ENCODE measurements around the gene NACA. TPM values are rescaled to one million over a fixed set of nuclear protein-coding genes. Genes with fewer than 3 reads are reported as not detected.
A peak's percentile ranks its signal among the peaks of the same experiment; 100 is the strongest.

NACA gene
- total and polyA plus RNA-seq, 2 of the 13 experiments (the other 11 are each of a cell fraction or from before 2014, with no cell fraction given): 799 to 1,700 TPM

DNA sequence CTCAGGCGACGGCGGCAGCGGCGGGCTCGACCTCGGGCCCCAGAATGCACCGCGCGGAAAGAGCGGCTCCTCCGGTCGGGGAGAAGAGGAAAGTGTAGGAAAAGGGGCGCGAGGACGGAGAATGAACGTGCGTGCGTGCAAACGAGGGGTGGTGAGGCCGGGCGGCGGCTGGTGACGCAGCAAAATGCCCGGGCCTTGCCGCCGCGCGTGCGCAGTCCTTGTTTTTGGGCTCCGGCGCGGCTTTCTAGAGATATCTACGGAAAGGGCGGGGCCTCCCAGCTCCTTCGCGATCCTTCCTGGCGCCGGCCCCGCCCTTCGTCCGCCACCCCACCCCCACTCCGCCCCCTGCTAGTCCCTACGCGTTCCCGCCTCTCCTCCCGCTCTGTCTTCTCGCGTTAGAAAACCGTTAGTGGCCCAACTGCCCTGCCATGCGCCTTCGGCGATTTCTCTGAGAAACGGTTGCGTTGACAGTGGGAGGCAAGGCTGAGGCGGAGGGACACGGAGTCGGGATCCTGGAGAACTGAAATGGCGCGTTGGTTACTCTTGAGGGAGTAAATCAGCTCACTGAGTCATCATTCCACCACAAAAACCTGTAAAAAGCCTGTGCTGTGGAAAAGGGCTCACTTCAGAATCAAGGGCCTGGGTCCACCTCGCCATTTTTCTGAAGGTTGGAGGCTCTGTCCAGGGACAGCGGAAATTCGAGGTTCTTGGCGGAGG, 36.8 kb downstream of the NACA start, which contains the start of gene PTGES3 (continued):
- TF ChIP-seq ZNF746 (CRISPR knock-in tag; IDR thresholded peaks at IDR 0.05): peak; percentile 88
- no peak for TF ChIP-seq ZNF720 (CRISPR knock-in tag; IDR thresholded peaks at IDR 0.05)
- TF ChIP-seq SP4 (CRISPR knock-in tag; IDR thresholded peaks at IDR 0.05): peak; percentile 54
- no peak for TF ChIP-seq EZH2 (conservative IDR thresholded peaks at IDR 0.05; ENCODE audit: low read depth, low read length)
- peak; percentile 83 for TF ChIP-seq HOXD1 (CRISPR knock-in tag; IDR thresholded peaks at IDR 0.05)
- no peak for TF ChIP-seq ZNF24 (IDR thresholded peaks at IDR 0.05)
- TF ChIP-seq KAT7 (CRISPR knock-in tag; IDR thresholded peaks at IDR 0.05; ENCODE audit: borderline replicate concordance): no peak; the same call in 1 of the 2 replicates
- TF ChIP-seq, protein P1, sequence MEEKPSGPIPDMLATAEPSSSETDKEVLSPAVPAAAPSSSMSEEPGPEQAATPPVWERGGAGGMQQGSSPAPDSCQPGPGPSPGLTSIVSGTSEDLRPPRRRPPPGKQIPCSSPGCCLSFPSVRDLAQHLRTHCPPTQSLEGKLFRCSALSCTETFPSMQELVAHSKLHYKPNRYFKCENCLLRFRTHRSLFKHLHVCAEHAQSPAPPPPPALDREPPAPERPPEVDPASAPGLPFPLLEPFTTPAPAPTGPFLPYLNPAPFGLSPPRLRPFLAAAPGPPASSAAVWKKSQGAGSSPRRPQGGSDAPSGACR (CRISPR knock-in tag; IDR thresholded peaks at IDR 0.05): no peak; the same call in 1 of the 2 replicates
- peak; percentile 66; the same call in 1 of the 2 replicates for TF ChIP-seq ZNF557 (CRISPR knock-in tag; IDR thresholded peaks at IDR 0.05)
- TF ChIP-seq DR1 (CRISPR knock-in tag; IDR thresholded peaks at IDR 0.05): peak; percentile 61
- TF ChIP-seq ZSCAN30 (CRISPR knock-in tag; IDR thresholded peaks at IDR 0.05): peak; percentile 98
- TF ChIP-seq CBX2 (IDR thresholded peaks at IDR 0.05; ENCODE audit: low read depth, low read length): no peak
- no peak for TF ChIP-seq CBX2 (CRISPR knock-in tag; IDR thresholded peaks at IDR 0.05; ENCODE audit: low read depth)
- TF ChIP-seq KLF16 (CRISPR knock-in tag; IDR thresholded peaks at IDR 0.05): peak in 1 of 2 experiments; percentile 98; a peak in 2 of 4 replicates
- TF ChIP-seq ZNF337 (CRISPR knock-in tag; IDR thresholded peaks at IDR 0.05; ENCODE audit: borderline replicate concordance, low read depth): no peak
- no peak for TF ChIP-seq PTBP1 (IDR thresholded peaks at IDR 0.05; ENCODE audit: low read depth, low read length, poor library complexity, severe bottlenecking)
- TF ChIP-seq MYC (CRISPR knock-in tag; IDR thresholded peaks at IDR 0.05; ENCODE audit: borderline replicate concordance): peak; percentile 84
- peak; percentile 85 for TF ChIP-seq ZIK1 (CRISPR knock-in tag; IDR thresholded peaks at IDR 0.05; ENCODE audit: borderline replicate concordance, low read depth)
- 0 out of 2 replicates have a peak, but pooled peaks have one; percentile 4 for TF ChIP-seq NR2F2 (IDR thresholded peaks at IDR 0.05; ENCODE audit: borderline replicate concordance, low read depth)
- no peak for TF ChIP-seq ZNF550 (CRISPR knock-in tag; IDR thresholded peaks at IDR 0.05; ENCODE audit: borderline replicate concordance)
- TF ChIP-seq ZNF207 (IDR thresholded peaks at IDR 0.05; ENCODE audit: borderline replicate concordance): no peak
- TF ChIP-seq RBFOX2 (IDR thresholded peaks at IDR 0.05; ENCODE audit: low read depth, low read length): peak; percentile 97
- TF ChIP-seq, protein P2, sequence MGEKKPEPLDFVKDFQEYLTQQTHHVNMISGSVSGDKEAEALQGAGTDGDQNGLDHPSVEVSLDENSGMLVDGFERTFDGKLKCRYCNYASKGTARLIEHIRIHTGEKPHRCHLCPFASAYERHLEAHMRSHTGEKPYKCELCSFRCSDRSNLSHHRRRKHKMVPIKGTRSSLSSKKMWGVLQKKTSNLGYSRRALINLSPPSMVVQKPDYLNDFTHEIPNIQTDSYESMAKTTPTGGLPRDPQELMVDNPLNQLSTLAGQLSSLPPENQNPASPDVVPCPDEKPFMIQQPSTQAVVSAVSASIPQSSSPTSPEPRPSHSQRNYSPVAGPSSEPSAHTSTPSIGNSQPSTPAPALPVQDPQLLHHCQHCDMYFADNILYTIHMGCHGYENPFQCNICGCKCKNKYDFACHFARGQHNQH (CRISPR knock-in tag; IDR thresholded peaks at IDR 0.05): peak; percentile 94
- peak; percentile 79; the same call in 1 of the 2 replicates for TF ChIP-seq SP140L (CRISPR knock-in tag; IDR thresholded peaks at IDR 0.05; ENCODE audit: borderline replicate concordance)
- TF ChIP-seq, protein P3, sequence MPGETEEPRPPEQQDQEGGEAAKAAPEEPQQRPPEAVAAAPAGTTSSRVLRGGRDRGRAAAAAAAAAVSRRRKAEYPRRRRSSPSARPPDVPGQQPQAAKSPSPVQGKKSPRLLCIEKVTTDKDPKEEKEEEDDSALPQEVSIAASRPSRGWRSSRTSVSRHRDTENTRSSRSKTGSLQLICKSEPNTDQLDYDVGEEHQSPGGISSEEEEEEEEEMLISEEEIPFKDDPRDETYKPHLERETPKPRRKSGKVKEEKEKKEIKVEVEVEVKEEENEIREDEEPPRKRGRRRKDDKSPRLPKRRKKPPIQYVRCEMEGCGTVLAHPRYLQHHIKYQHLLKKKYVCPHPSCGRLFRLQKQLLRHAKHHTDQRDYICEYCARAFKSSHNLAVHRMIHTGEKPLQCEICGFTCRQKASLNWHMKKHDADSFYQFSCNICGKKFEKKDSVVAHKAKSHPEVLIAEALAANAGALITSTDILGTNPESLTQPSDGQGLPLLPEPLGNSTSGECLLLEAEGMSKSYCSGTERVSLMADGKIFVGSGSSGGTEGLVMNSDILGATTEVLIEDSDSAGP (CRISPR knock-in tag; IDR thresholded peaks at IDR 0.05; ENCODE audit: borderline replicate concordance): peak; percentile 83; the same call in 1 of the 2 replicates
- TF ChIP-seq, protein P4, sequence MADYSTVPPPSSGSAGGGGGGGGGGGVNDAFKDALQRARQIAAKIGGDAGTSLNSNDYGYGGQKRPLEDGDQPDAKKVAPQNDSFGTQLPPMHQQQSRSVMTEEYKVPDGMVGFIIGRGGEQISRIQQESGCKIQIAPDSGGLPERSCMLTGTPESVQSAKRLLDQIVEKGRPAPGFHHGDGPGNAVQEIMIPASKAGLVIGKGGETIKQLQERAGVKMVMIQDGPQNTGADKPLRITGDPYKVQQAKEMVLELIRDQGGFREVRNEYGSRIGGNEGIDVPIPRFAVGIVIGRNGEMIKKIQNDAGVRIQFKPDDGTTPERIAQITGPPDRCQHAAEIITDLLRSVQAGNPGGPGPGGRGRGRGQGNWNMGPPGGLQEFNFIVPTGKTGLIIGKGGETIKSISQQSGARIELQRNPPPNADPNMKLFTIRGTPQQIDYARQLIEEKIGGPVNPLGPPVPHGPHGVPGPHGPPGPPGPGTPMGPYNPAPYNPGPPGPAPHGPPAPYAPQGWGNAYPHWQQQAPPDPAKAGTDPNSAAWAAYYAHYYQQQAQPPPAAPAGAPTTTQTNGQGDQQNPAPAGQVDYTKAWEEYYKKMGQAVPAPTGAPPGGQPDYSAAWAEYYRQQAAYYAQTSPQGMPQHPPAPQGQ (CRISPR knock-in tag; IDR thresholded peaks at IDR 0.05; ENCODE audit: borderline replicate concordance): no peak
